H1 (cell line): ENCODE results near the gene RGS11.

Source experiments
- EGR1 ChIP-seq: IDR thresholded peaks from 2 replicates; pipeline ENCODE4 v1.6.1; 2011; ENCODE audit warnings: low read depth, low read length, borderline replicate concordance
- POLR2A ChIP-seq, 2 experiments: IDR thresholded peaks; 1 replicate in 1 of 2; 2 replicates in 1 of 2; pipeline ENCODE4 v1.6.1; 2011; ENCODE audit warnings: low read depth in 2 of 2, low read length in 2 of 2, mild to moderate bottlenecking in 2 of 2; ENCODE audit errors: control extremely low read depth in 1 of 2
- SP1 ChIP-seq: IDR thresholded peaks from 2 replicates; pipeline ENCODE4 v1.6.1; 2011; ENCODE audit warnings: low read depth, low read length
- TF ChIP-seq, protein P1 (sequence below), 3 experiments: IDR thresholded peaks; 1 replicate in 2 of 3; 2 replicates in 1 of 3; pipeline versions ENCODE4 v1.5.1 to v1.6.1; 2011; ENCODE audit warnings: low read length in 3 of 3, mild to moderate bottlenecking in 3 of 3, inconsistent platforms in 2 of 3, low read depth in 1 of 3, moderate library complexity in 1 of 3; ENCODE audit not compliant: insufficient read depth in 1 of 3; ENCODE audit errors: control extremely low read depth in 1 of 3

GRCh38 chr16:259814-260253 is 15.9 kb downstream of the RGS11 start:
- TF ChIP-seq, protein P1, sequence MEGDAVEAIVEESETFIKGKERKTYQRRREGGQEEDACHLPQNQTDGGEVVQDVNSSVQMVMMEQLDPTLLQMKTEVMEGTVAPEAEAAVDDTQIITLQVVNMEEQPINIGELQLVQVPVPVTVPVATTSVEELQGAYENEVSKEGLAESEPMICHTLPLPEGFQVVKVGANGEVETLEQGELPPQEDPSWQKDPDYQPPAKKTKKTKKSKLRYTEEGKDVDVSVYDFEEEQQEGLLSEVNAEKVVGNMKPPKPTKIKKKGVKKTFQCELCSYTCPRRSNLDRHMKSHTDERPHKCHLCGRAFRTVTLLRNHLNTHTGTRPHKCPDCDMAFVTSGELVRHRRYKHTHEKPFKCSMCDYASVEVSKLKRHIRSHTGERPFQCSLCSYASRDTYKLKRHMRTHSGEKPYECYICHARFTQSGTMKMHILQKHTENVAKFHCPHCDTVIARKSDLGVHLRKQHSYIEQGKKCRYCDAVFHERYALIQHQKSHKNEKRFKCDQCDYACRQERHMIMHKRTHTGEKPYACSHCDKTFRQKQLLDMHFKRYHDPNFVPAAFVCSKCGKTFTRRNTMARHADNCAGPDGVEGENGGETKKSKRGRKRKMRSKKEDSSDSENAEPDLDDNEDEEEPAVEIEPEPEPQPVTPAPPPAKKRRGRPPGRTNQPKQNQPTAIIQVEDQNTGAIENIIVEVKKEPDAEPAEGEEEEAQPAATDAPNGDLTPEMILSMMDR (IDR thresholded peaks at IDR 0.05; ENCODE audit: control extremely low read depth in 1 of 3, insufficient read depth in 1 of 3, low read depth in 1 of 3, low read length in 3 of 3) = no peak
- no peak for TF ChIP-seq EGR1
- no peak for TF ChIP-seq POLR2A (IDR thresholded peaks at IDR 0.05; ENCODE audit: control extremely low read depth in 1 of 2, low read depth in 2 of 2, low read length in 2 of 2)
- no peak for TF ChIP-seq SP1
